ENCODE measurements around the gene ADCY10.

ADCY10 gene

DNA sequence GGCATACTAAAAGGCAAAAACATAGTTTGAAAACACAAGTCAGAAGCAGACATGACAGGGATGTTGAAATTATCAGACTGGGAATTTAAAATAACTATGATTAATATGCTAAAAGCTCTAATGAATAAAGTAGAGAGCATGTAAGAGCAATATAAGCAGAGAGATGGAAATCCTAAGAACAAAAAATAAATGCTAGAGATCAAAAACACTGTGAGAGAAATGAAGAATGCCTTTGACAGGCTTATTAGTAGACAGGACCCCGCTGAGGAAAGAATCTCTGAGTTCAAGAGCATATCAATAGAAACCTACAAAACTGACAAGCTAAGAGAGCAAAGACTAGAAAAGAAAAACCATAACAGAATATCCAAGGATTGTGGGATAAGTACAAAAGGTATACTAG lies 98.3 kb downstream of the ADCY10 start:
- no peak overlapping the region for H3K4me2 ChIP-seq (ENCODE audit: low read length)
- H3K27me3 ChIP-seq (ENCODE audit: insufficient read depth, low read length): no peaks in the 10 kb centered on the region; the same call in 1 of the 2 replicates
- TF ChIP-seq, protein P1, sequence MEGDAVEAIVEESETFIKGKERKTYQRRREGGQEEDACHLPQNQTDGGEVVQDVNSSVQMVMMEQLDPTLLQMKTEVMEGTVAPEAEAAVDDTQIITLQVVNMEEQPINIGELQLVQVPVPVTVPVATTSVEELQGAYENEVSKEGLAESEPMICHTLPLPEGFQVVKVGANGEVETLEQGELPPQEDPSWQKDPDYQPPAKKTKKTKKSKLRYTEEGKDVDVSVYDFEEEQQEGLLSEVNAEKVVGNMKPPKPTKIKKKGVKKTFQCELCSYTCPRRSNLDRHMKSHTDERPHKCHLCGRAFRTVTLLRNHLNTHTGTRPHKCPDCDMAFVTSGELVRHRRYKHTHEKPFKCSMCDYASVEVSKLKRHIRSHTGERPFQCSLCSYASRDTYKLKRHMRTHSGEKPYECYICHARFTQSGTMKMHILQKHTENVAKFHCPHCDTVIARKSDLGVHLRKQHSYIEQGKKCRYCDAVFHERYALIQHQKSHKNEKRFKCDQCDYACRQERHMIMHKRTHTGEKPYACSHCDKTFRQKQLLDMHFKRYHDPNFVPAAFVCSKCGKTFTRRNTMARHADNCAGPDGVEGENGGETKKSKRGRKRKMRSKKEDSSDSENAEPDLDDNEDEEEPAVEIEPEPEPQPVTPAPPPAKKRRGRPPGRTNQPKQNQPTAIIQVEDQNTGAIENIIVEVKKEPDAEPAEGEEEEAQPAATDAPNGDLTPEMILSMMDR (IDR thresholded peaks at IDR 0.05; ENCODE audit: low read length): no peak
- H3K4me3 ChIP-seq (ENCODE audit: low read depth, low read length, poor library complexity, severe bottlenecking): no peak overlapping the region
- peaks cover 9% of the 10 kb centered on the region; the same call in 1 of the 2 replicates for H3K9me3 ChIP-seq (ENCODE audit: low read length)
- no peaks in the 10 kb centered on the region; the same call in 1 of the 2 replicates for H3K36me3 ChIP-seq (ENCODE audit: insufficient read depth, low read length)
- H3K79me2 ChIP-seq (ENCODE audit: insufficient read depth, low read length): no peaks in the 10 kb centered on the region
- H3F3A ChIP-seq (ENCODE audit: insufficient read depth, low read length): no peaks in the 10 kb centered on the region
- no peak overlapping the region for H3K27ac ChIP-seq (ENCODE audit: low read depth, low read length, poor library complexity, severe bottlenecking)
- H3K9me2 ChIP-seq (ENCODE audit: low read depth, low read length): no peaks in the 10 kb centered on the region
- H3K9ac ChIP-seq (ENCODE audit: low read length): no peak overlapping the region
- H4K20me1 ChIP-seq (ENCODE audit: insufficient read depth, low read length): no peaks in the 10 kb centered on the region
- H3K4me1 ChIP-seq (ENCODE audit: insufficient read depth, low read length, severe bottlenecking): peaks cover 3% of the 10 kb centered on the region
- no peak overlapping the region for H2AFZ ChIP-seq (ENCODE audit: low read length)

DNA sequence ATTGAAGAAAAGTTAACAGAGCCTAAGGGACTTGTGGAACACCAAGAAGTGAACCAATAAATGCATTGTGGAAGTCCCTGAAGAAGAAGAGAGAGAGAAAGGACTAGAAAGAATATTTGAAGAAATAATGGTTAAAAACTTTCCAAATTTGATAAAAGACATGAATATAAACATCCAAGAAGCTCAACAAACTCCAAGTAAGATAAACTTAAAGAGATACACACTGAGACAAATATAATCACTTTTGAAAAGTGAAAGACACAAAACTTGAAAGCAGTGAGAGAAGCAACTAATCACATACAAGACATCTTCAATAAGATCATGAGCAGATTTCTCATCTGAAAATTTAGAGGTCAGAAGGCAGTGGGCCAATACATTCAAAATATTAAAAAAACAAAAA lies 101.0 kb downstream of the ADCY10 start:
- no peak overlapping the region for H3K27ac ChIP-seq (ENCODE audit: low read depth, low read length, poor library complexity, severe bottlenecking)
- peaks cover 9% of the 10 kb centered on the region; the same call in 1 of the 2 replicates for H3K9me3 ChIP-seq (ENCODE audit: low read length)
- H3K36me3 ChIP-seq (ENCODE audit: insufficient read depth, low read length): no peaks in the 10 kb centered on the region; the same call in 1 of the 2 replicates
- no peak overlapping the region for H3K4me2 ChIP-seq (ENCODE audit: low read length)
- no peaks in the 10 kb centered on the region for H3K9me2 ChIP-seq (ENCODE audit: low read depth, low read length)
- no peaks in the 10 kb centered on the region for H4K20me1 ChIP-seq (ENCODE audit: insufficient read depth, low read length)
- H2AFZ ChIP-seq (ENCODE audit: low read length): no peak overlapping the region
- no peak overlapping the region for H3K9ac ChIP-seq (ENCODE audit: low read length)
- no peaks in the 10 kb centered on the region for H3F3A ChIP-seq (ENCODE audit: insufficient read depth, low read length)
- no peaks in the 10 kb centered on the region for H3K79me2 ChIP-seq (ENCODE audit: insufficient read depth, low read length)
- no peaks in the 10 kb centered on the region for H3K4me1 ChIP-seq (ENCODE audit: insufficient read depth, low read length, severe bottlenecking)
- H3K27me3 ChIP-seq (ENCODE audit: insufficient read depth, low read length): no peaks in the 10 kb centered on the region; the same call in 1 of the 2 replicates
- no peak overlapping the region for H3K4me3 ChIP-seq (ENCODE audit: low read depth, low read length, poor library complexity, severe bottlenecking)
- TF ChIP-seq, protein P1 (IDR thresholded peaks at IDR 0.05; ENCODE audit: low read length): no peak
- TF ChIP-seq EZH2 (IDR thresholded peaks at IDR 0.05; ENCODE audit: borderline replicate concordance, low read length): no peak

DNA sequence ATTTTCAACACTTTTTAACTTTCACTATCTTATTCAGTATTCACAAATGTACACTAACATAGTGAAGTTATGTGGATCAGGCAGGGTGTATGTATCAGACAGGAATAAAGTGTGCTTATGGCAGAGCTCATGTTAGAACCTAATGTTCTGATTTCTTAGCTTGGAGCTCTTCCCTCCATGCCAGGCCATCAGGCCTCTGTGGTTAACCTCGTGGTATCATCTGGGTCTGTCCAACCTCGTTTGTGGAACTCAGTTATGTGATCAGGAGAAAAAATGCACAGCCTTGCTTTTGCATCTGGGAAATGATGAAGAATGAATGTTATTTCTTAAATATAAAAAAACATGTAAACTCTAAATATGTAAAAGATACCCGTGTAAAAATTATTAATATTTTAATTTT lies 105.2 kb downstream of the ADCY10 start:
- Histone ChIP-seq H3F3A (ENCODE audit: insufficient read depth, low read length) (no peaks in the 10 kb centered on the region), H3K9me3 (ENCODE audit: low read length) (no peaks in the 10 kb centered on the region; the same call in 1 of the 2 replicates), H3K4me1 (ENCODE audit: insufficient read depth, low read length, severe bottlenecking) (peaks cover 12% of the 10 kb centered on the region), H3K4me3 (ENCODE audit: low read depth, low read length, poor library complexity, severe bottlenecking) (no peak overlapping the region), H3K9ac (ENCODE audit: low read length) (no peak overlapping the region), H3K27me3 (ENCODE audit: insufficient read depth, low read length) (no peaks in the 10 kb centered on the region; the same call in 1 of the 2 replicates), H4K20me1 (ENCODE audit: insufficient read depth, low read length) (no peaks in the 10 kb centered on the region), H3K9me2 (ENCODE audit: low read depth, low read length) (no peaks in the 10 kb centered on the region), H3K27ac (ENCODE audit: low read depth, low read length, poor library complexity, severe bottlenecking) (no peak overlapping the region), H3K79me2 (ENCODE audit: insufficient read depth, low read length) (no peaks in the 10 kb centered on the region), H3K36me3 (ENCODE audit: insufficient read depth, low read length) (no peaks in the 10 kb centered on the region; the same call in 1 of the 2 replicates), H3K4me2 (ENCODE audit: low read length) (no peak overlapping the region), H2AFZ (ENCODE audit: low read length) (no peak overlapping the region)
- TF ChIP-seq, protein P1 (IDR thresholded peaks at IDR 0.05; ENCODE audit: low read length): no peak
- TF ChIP-seq EZH2 (IDR thresholded peaks at IDR 0.05; ENCODE audit: borderline replicate concordance, low read length): no peak

Measured in OCI-LY1 (cell line).